Keratinocyte (primary cell): ENCODE data around the gene R3HDM4.

Experiments used
- EZH2 ChIP-seq: IDR thresholded peaks from one replicate; pipeline ENCODE4 v1.6.1; 2012; ENCODE audit warnings: inconsistent platforms, mild to moderate bottlenecking, low read length, moderate library complexity
- TF ChIP-seq, protein P1 (sequence below), 3 experiments: IDR thresholded peaks in 1 of 3; conservative IDR thresholded peaks in 1 of 3; optimal IDR thresholded peaks in 1 of 3; 2 replicates in 2 of 3; 3 replicates in 1 of 3; pipeline versions ENCODE3 to v1.5.1; 2011; ENCODE audit warnings: low read length in 3 of 3, mild to moderate bottlenecking in 3 of 3, moderate library complexity in 2 of 3, control low read depth in 1 of 3, inconsistent platforms in 1 of 3; ENCODE audit not compliant: insufficient read depth in 2 of 3; ENCODE audit errors: extremely low read depth in 1 of 3

DNA sequence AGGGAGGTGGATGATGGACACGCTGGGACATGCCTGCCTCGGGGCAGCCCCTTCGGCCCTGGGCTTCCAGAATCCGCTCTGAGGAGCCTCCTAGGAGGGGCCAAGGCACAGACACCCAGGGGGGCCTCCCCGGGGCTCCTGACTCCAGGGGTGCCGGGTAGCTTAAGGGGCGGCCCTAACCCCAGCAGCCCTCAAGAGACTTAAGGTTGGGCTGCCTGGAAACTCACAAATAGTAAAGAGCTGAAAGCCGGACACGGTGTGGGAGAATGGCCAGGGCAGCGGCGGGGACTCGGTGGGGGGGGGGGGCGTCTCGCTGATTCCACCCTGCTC is 20.5 kb upstream of the R3HDM4 start:
- TF ChIP-seq, protein P1, sequence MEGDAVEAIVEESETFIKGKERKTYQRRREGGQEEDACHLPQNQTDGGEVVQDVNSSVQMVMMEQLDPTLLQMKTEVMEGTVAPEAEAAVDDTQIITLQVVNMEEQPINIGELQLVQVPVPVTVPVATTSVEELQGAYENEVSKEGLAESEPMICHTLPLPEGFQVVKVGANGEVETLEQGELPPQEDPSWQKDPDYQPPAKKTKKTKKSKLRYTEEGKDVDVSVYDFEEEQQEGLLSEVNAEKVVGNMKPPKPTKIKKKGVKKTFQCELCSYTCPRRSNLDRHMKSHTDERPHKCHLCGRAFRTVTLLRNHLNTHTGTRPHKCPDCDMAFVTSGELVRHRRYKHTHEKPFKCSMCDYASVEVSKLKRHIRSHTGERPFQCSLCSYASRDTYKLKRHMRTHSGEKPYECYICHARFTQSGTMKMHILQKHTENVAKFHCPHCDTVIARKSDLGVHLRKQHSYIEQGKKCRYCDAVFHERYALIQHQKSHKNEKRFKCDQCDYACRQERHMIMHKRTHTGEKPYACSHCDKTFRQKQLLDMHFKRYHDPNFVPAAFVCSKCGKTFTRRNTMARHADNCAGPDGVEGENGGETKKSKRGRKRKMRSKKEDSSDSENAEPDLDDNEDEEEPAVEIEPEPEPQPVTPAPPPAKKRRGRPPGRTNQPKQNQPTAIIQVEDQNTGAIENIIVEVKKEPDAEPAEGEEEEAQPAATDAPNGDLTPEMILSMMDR (optimal IDR thresholded peaks at IDR 0.05 in 1 of 3, IDR thresholded peaks at IDR 0.05 in 1 of 3, conservative IDR thresholded peaks at IDR 0.05 in 1 of 3; ENCODE audit: extremely low read depth in 1 of 3, insufficient read depth in 2 of 3, low read length in 3 of 3): no peak
- TF ChIP-seq EZH2: no peak
